HepG2 (cell line): ENCODE measurements around the gene IQGAP3. TPM values are rescaled to one million over a fixed set of nuclear protein-coding genes. Genes with fewer than 3 reads are reported as not detected.

ENCODE experiments used
- AGO1 ChIP-seq: fragments of 200-400 bp; formaldehyde crosslinking; IDR thresholded peaks from 2 replicates; pipeline ENCODE4 v1.6.1; 2017; ENCODE audit warnings: mild to moderate bottlenecking, low read depth, low read length, moderate library complexity; ENCODE audit not compliant: poor library complexity, severe bottlenecking
- AHR ChIP-seq: IDR thresholded peaks from 2 replicates; pipeline ENCODE4 v1.6.1; 2018; ENCODE audit warnings: missing genetic modification reagents, missing compliant biosample characterization
- ARNT2 ChIP-seq: sonication (generic); formaldehyde crosslinking; IDR thresholded peaks from 2 replicates; pipeline ENCODE4 v1.8.0; 2022; ENCODE audit warnings: mild to moderate bottlenecking, low read depth, missing genetic modification reagents, moderate library complexity
- ATF7 ChIP-seq, 2 experiments: fragments of 450-650 bp in 1 of 2; sonication (generic) in 1 of 2; formaldehyde crosslinking in 1 of 2; IDR thresholded peaks; 2 replicates each; pipeline versions ENCODE4 v1.4.0 to v1.6.1; 2016 to 2020; ENCODE audit warnings: antibody characterized with exemption in 1 of 2, mild to moderate bottlenecking in 1 of 2, missing genetic modification reagents in 1 of 2
- FOXK1 ChIP-seq: sonication (generic); formaldehyde crosslinking; IDR thresholded peaks from 2 replicates; pipeline ENCODE4 v1.4.0; 2020; ENCODE audit warnings: low read depth, missing genetic modification reagents, borderline replicate concordance
- FOXO1 ChIP-seq: sonication (generic); formaldehyde crosslinking; IDR thresholded peaks from 2 replicates; pipeline ENCODE4 v1.4.0; 2020; ENCODE audit warnings: missing genetic modification reagents
- GATAD1 ChIP-seq: IDR thresholded peaks from 2 replicates; pipeline ENCODE4 v1.6.1; 2016; ENCODE audit warnings: missing genetic modification reagents, missing compliant biosample characterization
- HNRNPK ChIP-seq: fragments of 200-400 bp; formaldehyde crosslinking; IDR thresholded peaks from 2 replicates; pipeline ENCODE4 v1.6.1; 2018; ENCODE audit warnings: low read length, low read depth, moderate library complexity, mild to moderate bottlenecking; ENCODE audit not compliant: poor library complexity, severe bottlenecking
- KDM2A ChIP-seq: sonication (generic); formaldehyde crosslinking; IDR thresholded peaks from 2 replicates; pipeline ENCODE4 v1.4.0; 2020; ENCODE audit warnings: low read depth, missing genetic modification reagents, borderline replicate concordance
- KLF13 ChIP-seq: sonication (generic); formaldehyde crosslinking; IDR thresholded peaks from 2 replicates; pipeline ENCODE4 v1.4.0; 2020; ENCODE audit warnings: mild to moderate bottlenecking, missing genetic modification reagents
- MTF1 ChIP-seq: sonication (generic); formaldehyde crosslinking; IDR thresholded peaks from 2 replicates; pipeline ENCODE4 v1.5.0; 2020; ENCODE audit warnings: missing genetic modification reagents
- MYC ChIP-seq: sonication (generic); formaldehyde crosslinking; IDR thresholded peaks from 2 replicates; pipeline ENCODE4 v1.9.0; 2021; ENCODE audit warnings: missing genetic modification reagents, borderline replicate concordance
- PHF21A ChIP-seq: sonication (generic); formaldehyde crosslinking; IDR thresholded peaks from 2 replicates; pipeline ENCODE4 v1.5.0; 2020; ENCODE audit warnings: mild to moderate bottlenecking, missing genetic modification reagents
- POGZ ChIP-seq: sonication (generic); formaldehyde crosslinking; IDR thresholded peaks from 2 replicates; pipeline ENCODE4 v1.4.0; 2020; ENCODE audit warnings: mild to moderate bottlenecking, missing genetic modification reagents
- RAD51 ChIP-seq: fragments of 450-650 bp; IDR thresholded peaks from 2 replicates; pipeline ENCODE4 v1.6.1; 2016; ENCODE audit warnings: borderline replicate concordance
- TFDP1 ChIP-seq: IDR thresholded peaks from 2 replicates; pipeline ENCODE4 v1.6.1; 2016; ENCODE audit warnings: missing compliant biosample characterization, missing genetic modification reagents, borderline replicate concordance
- XRCC5 ChIP-seq: fragments of 200-400 bp; formaldehyde crosslinking; optimal IDR thresholded peaks from 2 replicates; pipeline ENCODE3; 2017; ENCODE audit warnings: mild to moderate bottlenecking, low read length
- YEATS2 ChIP-seq: sonication (generic); formaldehyde crosslinking; IDR thresholded peaks from 2 replicates; pipeline ENCODE4 v1.4.0; 2020; ENCODE audit warnings: missing genetic modification reagents, borderline replicate concordance
- ZBTB7B ChIP-seq: sonication (generic); formaldehyde crosslinking; IDR thresholded peaks from 2 replicates; pipeline ENCODE4 v1.4.0; 2020; ENCODE audit warnings: missing genetic modification reagents
- ZMYM3 ChIP-seq: sonication (generic); formaldehyde crosslinking; IDR thresholded peaks from 2 replicates; pipeline ENCODE4 v1.5.1; 2020; ENCODE audit warnings: mild to moderate bottlenecking, missing genetic modification reagents
- ZNF124 ChIP-seq: sonication (generic); formaldehyde crosslinking; IDR thresholded peaks from 2 replicates; pipeline ENCODE4 v1.4.0; 2020; ENCODE audit warnings: missing genetic modification reagents
- ZNF260 ChIP-seq: sonication (generic); formaldehyde crosslinking; IDR thresholded peaks from 2 replicates; pipeline ENCODE4 v1.4.0; 2020; ENCODE audit warnings: missing genetic modification reagents, low read depth, mild to moderate bottlenecking, borderline replicate concordance
- ZNF460 ChIP-seq: sonication (generic); formaldehyde crosslinking; IDR thresholded peaks from 2 replicates; pipeline ENCODE4 v1.5.1; 2020; ENCODE audit warnings: missing genetic modification reagents, mild to moderate bottlenecking, borderline replicate concordance
- ZNF552 ChIP-seq: sonication (generic); formaldehyde crosslinking; IDR thresholded peaks from 2 replicates; pipeline ENCODE4 v1.9.0; 2022; ENCODE audit warnings: missing genetic modification reagents, mild to moderate bottlenecking, borderline replicate concordance
- ZNF614 ChIP-seq: IDR thresholded peaks from 2 replicates; pipeline ENCODE4 v1.6.1; 2018; ENCODE audit warnings: missing biosample characterization, missing genetic modification reagents, inconsistent platforms, borderline replicate concordance
- ZNF749 ChIP-seq: sonication (generic); formaldehyde crosslinking; IDR thresholded peaks from 2 replicates; pipeline ENCODE4 v1.8.0; 2022; ENCODE audit warnings: mild to moderate bottlenecking, missing genetic modification reagents, moderate library complexity, borderline replicate concordance
- ZNF788 ChIP-seq: sonication (generic); formaldehyde crosslinking; IDR thresholded peaks from 2 replicates; pipeline ENCODE4 v1.5.0; 2020; ENCODE audit warnings: mild to moderate bottlenecking, missing genetic modification reagents, borderline replicate concordance
- ZZZ3 ChIP-seq: sonication (generic); formaldehyde crosslinking; IDR thresholded peaks from 2 replicates; pipeline ENCODE4 v1.4.0; 2020; ENCODE audit warnings: missing genetic modification reagents, mild to moderate bottlenecking, borderline replicate concordance
- polyA plus RNA-seq, 8 experiments: library from polyadenylated mRNA; depleted of rRNA in 3 of 8; stranded (reverse) in 7 of 8; unstranded in 1 of 8; fragments of >200 nt; fragmentation: Illumina TruSeq in 4 of 8; extraction: Trizol in 4 of 8; gene quantifications; 2 replicates each; pipeline versions ENCODE4 v1.2.1 to v1.2.3, GENCODE V29; 2011 to 2016; ENCODE audit warnings: low read depth in 4 of 8, missing spikeins in 1 of 8, mixed read lengths in 1 of 8; ENCODE audit not compliant: insufficient read depth in 1 of 8
- total RNA-seq, 5 experiments: library from RNA; depleted of rRNA; stranded (reverse); fragments of >200 nt; fragmentation: Illumina TruSeq; extraction: Trizol; gene quantifications; 2 replicates each; pipeline ENCODE4 v1.2.3, GENCODE V29; 2016; ENCODE audit warnings: low read depth in 1 of 5

Gene IQGAP3
- total and polyA plus RNA-seq, 2 of the 13 experiments (the other 11 are each of a cell fraction or from before 2014, with no cell fraction given): 13.5 to 14.1 TPM

- TF ChIP-seq TFDP1 (CRISPR knock-in tag) (peak; percentile 63; the same call in 1 of the 2 replicates), ZZZ3 (CRISPR knock-in tag) (no peak), PHF21A (peak; percentile 81), ARNT2 (CRISPR knock-in tag) (peak; percentile 69; the same call in 1 of the 2 replicates), ZNF614 (CRISPR knock-in tag) (peak; percentile 62; the same call in 1 of the 2 replicates), POGZ (peak; percentile 32; the same call in 1 of the 2 replicates), ZNF260 (no peak), ZNF749 (CRISPR knock-in tag) (peak; percentile 70), ZNF788 (CRISPR knock-in tag) (peak; percentile 44; the same call in 1 of the 2 replicates), RAD51 (no peak), ZNF460 (CRISPR knock-in tag) (no peak; the same call in 1 of the 2 replicates), FOXK1 (CRISPR knock-in tag) (peak; percentile 50; the same call in 1 of the 2 replicates), ZNF552 (0 out of 2 replicates have a peak, but pooled peaks have one; percentile 58), XRCC5 (peak; percentile 28), ZNF124 (CRISPR knock-in tag) (no peak), YEATS2 (CRISPR knock-in tag) (peak; percentile 71), ZBTB7B (CRISPR knock-in tag) (0 out of 2 replicates have a peak, but pooled peaks have one; percentile 42), ZMYM3 (no peak; the same call in 1 of the 2 replicates), KLF13 (CRISPR knock-in tag) (peak; percentile 69; the same call in 1 of the 2 replicates), AGO1 (no peak), MYC (CRISPR knock-in tag) (peak; percentile 97), KDM2A (CRISPR knock-in tag) (peak; percentile 81; the same call in 1 of the 2 replicates), FOXO1 (CRISPR knock-in tag) (no peak; the same call in none of the 2 replicates), GATAD1 (peak; percentile 38; the same call in 1 of the 2 replicates), ATF7 (IDR thresholded peaks at IDR 0.05) (no peak), ATF7 (CRISPR knock-in tag; IDR thresholded peaks at IDR 0.05) (no peak), MTF1 (CRISPR knock-in tag) (0 out of 2 replicates have a peak, but pooled peaks have one; percentile 8), HNRNPK (peak; percentile 64), AHR (CRISPR knock-in tag) (peak; percentile 81; the same call in 1 of the 2 replicates)
These were observed 71.4 kb downstream of the IQGAP3 start (continued) for GRCh38 chr1:156500793-156501506.
